MCF 10A (cell line): Measurements from ENCODE around the gene ACYP2. TPM values are rescaled to one million over a fixed set of nuclear protein-coding genes. Genes with fewer than 3 reads are reported as not detected.

Source experiments
- BruUV-seq: library from RNA; stranded (reverse); fragments of 400-500 nt; replicated peaks from 2 replicates; lab custom pipeline; 2021; lab: Mats Ljungman, UMichigan
- CTCF ChIA-PET: fragments of 300-600 bp; sonication (Branson Sonifier 250); formaldehyde crosslinking; extraction: SDS; loops from one replicate; lab custom pipeline; 2021; ENCODE audit warnings: antibody characterized with exemption, inconsistent platforms; lab: Yijun Ruan, JAX
- POLR2A ChIA-PET: fragments of 300-600, 350-650 bp; sonication (Branson Sonifier 250); formaldehyde crosslinking; extraction: SDS; loops from one replicate; lab custom pipeline; 2020; ENCODE audit warnings: antibody characterized with exemption, inconsistent platforms; lab: Yijun Ruan, JAX
- DNase-seq: peaks from one replicate; pipeline ENCODE4 v3.0.0-alpha.2; 2018; ENCODE audit not compliant: unreplicated experiment
- H3K27ac Mint-ChIP-seq: one replicate; pipeline ENCODE4 v1.8.0; 2022; ENCODE audit warnings: mild to moderate bottlenecking, low read depth, mixed read lengths; ENCODE audit not compliant: unreplicated experiment
- H3K27me3 Mint-ChIP-seq: one replicate; pipeline ENCODE4 v1.8.0; 2022; ENCODE audit warnings: mixed read lengths; ENCODE audit not compliant: insufficient read depth, unreplicated experiment
- H3K36me3 Mint-ChIP-seq: one replicate; pipeline ENCODE4 v1.8.0; 2022; ENCODE audit warnings: mild to moderate bottlenecking, moderate library complexity, mixed read lengths; ENCODE audit not compliant: insufficient read depth, unreplicated experiment
- H3K4me1 Mint-ChIP-seq: one replicate; pipeline ENCODE4 v1.8.0; 2022; ENCODE audit warnings: mixed read lengths; ENCODE audit not compliant: insufficient read depth, unreplicated experiment
- H3K4me3 Mint-ChIP-seq: one replicate; pipeline ENCODE4 v1.8.0; 2022; ENCODE audit warnings: mild to moderate bottlenecking, moderate library complexity, mixed read lengths; ENCODE audit not compliant: unreplicated experiment
- H3K9me3 Mint-ChIP-seq: one replicate; pipeline ENCODE4 v1.8.0; 2022; ENCODE audit warnings: mixed read lengths; ENCODE audit not compliant: unreplicated experiment
- CTCF ChIP-seq: fragments of 200-600 bp; IDR thresholded peaks from one replicate; pipeline ENCODE4 v1.8.0; 2022; ENCODE audit warnings: antibody characterized with exemption, mild to moderate bottlenecking; ENCODE audit not compliant: unreplicated experiment
- intact Hi-C: fragments of 100-400 bp; cut with micrococcal nuclease; formaldehyde crosslinking; loops from 2 replicates; pipeline ENCODE4 v1.14.1; 2022
- total RNA-seq: library from RNA; stranded (reverse); gene quantifications from 2 replicates; pipeline ENCODE4 v1.2.3, GENCODE V29; 2022

ACYP2 gene
- total RNA-seq, 1 experiment from 2014 or later = 14.3 TPM

DNA sequence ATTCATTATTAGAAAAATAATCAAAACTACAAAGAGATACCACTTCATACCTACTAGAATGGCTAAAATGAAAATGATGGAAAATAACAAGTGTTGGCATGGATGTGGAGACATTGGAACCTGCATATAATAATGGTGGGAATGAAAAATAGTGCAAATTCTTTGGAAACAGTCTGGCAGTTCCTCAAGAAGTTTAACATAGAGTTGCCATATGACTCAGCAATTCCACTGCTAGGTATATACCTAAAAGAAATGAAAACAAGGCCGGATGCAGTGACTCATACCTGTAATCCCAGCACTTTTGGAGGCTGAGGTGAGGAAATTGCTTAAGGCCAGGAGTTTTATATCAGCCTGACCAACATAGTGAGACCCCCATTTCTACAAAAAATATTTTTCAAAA is 41.6 kb upstream of the ACYP2 start:
- H3K9me3 Mint-ChIP-seq = no peaks in the 10 kb centered on the region
- peak overlapping the region; percentile 31 for H3K27ac Mint-ChIP-seq
- CTCF ChIA-PET = interaction anchor here (0.6 kb wide), 1 partner anchor 1219 kb away, joined by 3 read pairs; no protein-coding TSS in a partner anchor
- no peak overlapping the region for H3K4me3 Mint-ChIP-seq
- POLR2A ChIA-PET = interaction anchor here (0.9 to 1.0 kb wide), 2 partner anchors 29 to 103 kb away, joined by 3 to 5 read pairs; partner anchors contain the start of gene PSME4
- H3K27me3 Mint-ChIP-seq = no peaks in the 10 kb centered on the region
- DNase-seq = peak; percentile 92
- H3K4me1 Mint-ChIP-seq = no peaks in the 10 kb centered on the region
- no TSS peak for BruUV-seq
- H3K36me3 Mint-ChIP-seq = no peaks in the 10 kb centered on the region
- intact Hi-C loops = no loop called here
- TF ChIP-seq CTCF = no peak

DNA sequence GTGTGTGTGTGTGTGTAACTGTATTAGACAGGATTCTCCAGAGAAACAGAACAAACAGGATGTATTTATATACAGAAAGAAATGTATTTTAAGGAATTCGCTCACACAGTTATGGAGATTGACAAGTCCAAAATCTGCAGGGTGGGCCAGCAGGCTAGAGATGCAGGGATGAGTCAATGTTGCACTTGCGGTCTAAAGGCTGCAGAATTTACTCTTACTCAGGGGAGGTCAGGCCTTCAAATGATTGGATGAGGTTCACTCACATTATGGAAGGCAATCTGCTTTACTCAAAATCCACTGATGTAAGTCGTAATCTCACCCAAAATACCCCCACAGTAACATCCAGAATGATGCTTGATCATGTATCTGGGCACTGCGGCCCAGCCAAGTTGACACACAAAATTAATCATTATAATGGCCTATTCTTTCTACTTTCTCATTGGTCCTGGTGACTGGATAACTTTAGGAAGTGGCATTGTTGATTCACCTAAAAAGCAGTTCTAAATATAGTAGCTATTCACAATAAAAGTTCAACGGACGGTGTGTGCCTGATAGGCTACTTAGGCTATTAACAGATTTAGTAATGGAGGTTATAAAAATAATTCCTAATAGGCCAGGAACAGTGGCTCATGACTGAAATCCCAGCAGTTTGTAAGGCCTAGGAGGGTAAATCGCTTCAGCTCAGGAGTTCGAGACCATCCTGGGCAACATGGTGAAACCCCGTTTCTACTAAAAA is 40.6 kb upstream of the ACYP2 start:
- intact Hi-C loops = no loop called here
- no peaks in the 10 kb centered on the region for H3K4me1 Mint-ChIP-seq
- no TSS peak for BruUV-seq
- no peaks in the 10 kb centered on the region for H3K27me3 Mint-ChIP-seq
- POLR2A ChIA-PET = interaction anchor here (0.9 to 1.1 kb wide), 3 partner anchors 28 to 213 kb away, joined by 3 to 5 read pairs (median 3); partner anchors contain the start of gene PSME4
- no peak for TF ChIP-seq CTCF
- CTCF ChIA-PET = no interaction called here
- no peaks in the 10 kb centered on the region for H3K9me3 Mint-ChIP-seq
- no peak for DNase-seq
- no peak overlapping the region for H3K4me3 Mint-ChIP-seq
- H3K36me3 Mint-ChIP-seq = no peaks in the 10 kb centered on the region
- H3K27ac Mint-ChIP-seq = peak overlapping the region; percentile 31

GRCh38 chr2:54076586-54076985 is 38.8 kb upstream of the ACYP2 start:
- Mint-ChIP-seq H3K27ac (no peak overlapping the region), H3K4me3 (no peak overlapping the region), H3K36me3 (no peaks in the 10 kb centered on the region), H3K4me1 (no peaks in the 10 kb centered on the region), H3K9me3 (no peaks in the 10 kb centered on the region), H3K27me3 (no peaks in the 10 kb centered on the region)
- BruUV-seq = no TSS peak
- no peak for DNase-seq
- no peak for TF ChIP-seq CTCF
- CTCF ChIA-PET = interaction anchor here (0.8 kb wide), 1 partner anchor 12 kb away, joined by 3 read pairs; no protein-coding TSS in a partner anchor
- intact Hi-C loops = no loop called here
- POLR2A ChIA-PET = interaction anchor here (0.9 to 1.1 kb wide), 3 partner anchors 12 to 80 kb away, joined by 3 to 4 read pairs (median 4); no protein-coding TSS in a partner anchor

GRCh38 chr2:54077088-54077900 is 38.1 kb upstream of the ACYP2 start:
- Mint-ChIP-seq H3K4me3 (no peak overlapping the region), H3K36me3 (no peaks in the 10 kb centered on the region), H3K27ac (no peak overlapping the region), H3K4me1 (no peaks in the 10 kb centered on the region), H3K9me3 (no peaks in the 10 kb centered on the region), H3K27me3 (no peaks in the 10 kb centered on the region)
- CTCF ChIA-PET = interaction anchor here (0.8 kb wide), 1 partner anchor 12 kb away, joined by 3 read pairs; no protein-coding TSS in a partner anchor
- no TSS peak for BruUV-seq
- POLR2A ChIA-PET = interaction anchor here (0.9 to 2.4 kb wide), 4 partner anchors 12 to 106 kb away, joined by 3 to 7 read pairs (median 4); no protein-coding TSS in a partner anchor
- intact Hi-C loops = no loop called here
- no peak for DNase-seq
- TF ChIP-seq CTCF = no peak
